IMR-90 (cell line): ENCODE results near the gene IFNLR1. TPM values are rescaled to one million over a fixed set of nuclear protein-coding genes. Genes with fewer than 3 reads are reported as not detected.

Experiments used
- ATAC-seq: fragments of 200-7000 bp; cut with Tn5 transposase; 2 replicates; pipeline ENCODE4 v1.9.1; 2020; ENCODE audit warnings: low read depth, mild to moderate bottlenecking, moderate library complexity
- BruUV-seq: library from RNA; stranded (reverse); fragments of 400-500 nt; replicated peaks from 2 replicates; lab custom pipeline; 2021; lab: Mats Ljungman, UMichigan
- CTCF ChIA-PET: fragments of 300-600 bp; formaldehyde crosslinking; extraction: SDS; loops from one replicate; lab custom pipeline; 2021; ENCODE audit warnings: antibody characterized with exemption; lab: Yijun Ruan, JAX
- POLR2A ChIA-PET: fragments of 300-600 bp; sonication (Branson Sonifier 250); formaldehyde crosslinking; loops from one replicate; lab custom pipeline; 2022; ENCODE audit warnings: antibody characterized with exemption; ENCODE audit not compliant: unreplicated experiment; lab: Charles Lee
- DNase-seq: peaks from one replicate; pipeline ENCODE4 v3.0.0; 2013
- H2AFZ ChIP-seq: replicated peaks from 2 replicates; pipeline ENCODE3; 2013; ENCODE audit warnings: low read length, mild to moderate bottlenecking; ENCODE audit not compliant: poor library complexity
- H2AK5ac ChIP-seq: 2 replicates; pipeline ENCODE4 v1.6.1; 2013; ENCODE audit warnings: low read depth, low read length, inconsistent platforms
- H2AK9ac ChIP-seq: replicated peaks from 2 replicates; pipeline ENCODE3; 2013; ENCODE audit warnings: mild to moderate bottlenecking, low read depth, low read length, moderate library complexity; ENCODE audit not compliant: poor library complexity
- H2BK120ac ChIP-seq: 2 replicates; pipeline ENCODE4 v1.6.1; 2013; ENCODE audit warnings: low read depth, low read length, inconsistent platforms
- H2BK15ac ChIP-seq: 3 replicates; pipeline ENCODE4 v1.6.1; 2013; ENCODE audit warnings: low read depth, low read length, inconsistent platforms
- H2BK20ac ChIP-seq: 2 replicates; pipeline ENCODE4 v1.6.1; 2013; ENCODE audit warnings: low read depth, mild to moderate bottlenecking, inconsistent platforms, low read length, moderate library complexity
- H2BK5ac ChIP-seq: 2 replicates; pipeline ENCODE4 v1.6.1; 2013; ENCODE audit warnings: mild to moderate bottlenecking, low read depth, low read length, inconsistent platforms; ENCODE audit not compliant: poor library complexity, severe bottlenecking
- H3K14ac ChIP-seq: replicated peaks from 2 replicates; pipeline ENCODE4 v1.6.1; 2013; ENCODE audit warnings: low read depth, low read length, inconsistent platforms
- H3K18ac ChIP-seq: 2 replicates; pipeline ENCODE4 v1.6.1; 2013; ENCODE audit warnings: low read depth, low read length, control low read depth
- H3K23ac ChIP-seq: 2 replicates; pipeline ENCODE4 v1.6.1; 2013; ENCODE audit warnings: low read depth, low read length, inconsistent platforms
- H3K27ac ChIP-seq: 2 replicates; pipeline ENCODE4 v1.5.1; 2013; ENCODE audit warnings: mild to moderate bottlenecking, control low read depth, low read length; ENCODE audit not compliant: insufficient read depth
- H3K27me3 ChIP-seq: 2 replicates; pipeline ENCODE4 v1.6.1; 2013; ENCODE audit warnings: low read length; ENCODE audit not compliant: control insufficient read depth, insufficient read depth
- H3K36me3 ChIP-seq: 2 replicates; pipeline ENCODE4 v1.6.1; 2013; ENCODE audit warnings: low read length, mixed read lengths; ENCODE audit not compliant: control insufficient read depth, insufficient read depth
- H3K4ac ChIP-seq: 2 replicates; pipeline ENCODE4 v1.6.1; 2013; ENCODE audit warnings: low read depth, low read length, inconsistent platforms
- H3K4me1 ChIP-seq: 2 replicates; pipeline ENCODE4 v1.6.1; 2013; ENCODE audit warnings: low read length, mixed read lengths; ENCODE audit not compliant: control insufficient read depth, insufficient read depth
- H3K4me2 ChIP-seq: 2 replicates; pipeline ENCODE4 v1.6.1; 2013; ENCODE audit warnings: low read depth, mild to moderate bottlenecking, control low read depth, low read length, moderate library complexity
- H3K4me3 ChIP-seq: 2 replicates; pipeline ENCODE4 v1.5.1; 2013; ENCODE audit warnings: low read depth, mild to moderate bottlenecking, control low read depth, low read length, moderate library complexity; ENCODE audit not compliant: insufficient read depth
- H3K56ac ChIP-seq: 2 replicates; pipeline ENCODE4 v1.6.1; 2013; ENCODE audit warnings: low read length, inconsistent platforms; ENCODE audit not compliant: insufficient read depth; ENCODE audit errors: extremely low read depth
- H3K79me1 ChIP-seq, 2 experiments: 2 replicates each; pipeline ENCODE4 v1.6.1; 2013; ENCODE audit warnings: low read length in 2 of 2, inconsistent platforms in 1 of 2, low read depth in 1 of 2
- H3K9ac ChIP-seq: 2 replicates; pipeline ENCODE4 v1.6.1; 2013; ENCODE audit warnings: low read depth, low read length, control low read depth
- H3K9me1 ChIP-seq: 2 replicates; pipeline ENCODE4 v1.6.1; 2013; ENCODE audit warnings: low read length, inconsistent platforms; ENCODE audit not compliant: insufficient read depth
- H3K9me3 ChIP-seq: 2 replicates; pipeline ENCODE4 v1.6.1; 2013; ENCODE audit warnings: low read length; ENCODE audit not compliant: control insufficient read depth, insufficient read depth
- H4K20me1 ChIP-seq: 2 replicates; pipeline ENCODE4 v1.6.1; 2013; ENCODE audit warnings: low read length, inconsistent platforms; ENCODE audit not compliant: insufficient read depth
- H4K5ac ChIP-seq: 2 replicates; pipeline ENCODE4 v1.6.1; 2013; ENCODE audit warnings: mild to moderate bottlenecking, low read depth, low read length, control low read depth
- H4K8ac ChIP-seq, 2 experiments: 2 replicates each; pipeline ENCODE4 v1.6.1; 2013; ENCODE audit warnings: low read depth in 2 of 2, low read length in 2 of 2, control low read depth in 1 of 2, inconsistent platforms in 1 of 2
- H4K91ac ChIP-seq: 2 replicates; pipeline ENCODE4 v1.6.1; 2013; ENCODE audit warnings: low read depth, low read length, inconsistent platforms; ENCODE audit not compliant: insufficient read depth
- MAFK ChIP-seq: IDR thresholded peaks from 2 replicates; pipeline ENCODE4 v1.6.1; 2012; ENCODE audit warnings: low read depth, low read length, improper control_type of control experiment
- SMC3 ChIP-seq: fragments of 150-350 bp; IDR thresholded peaks from 2 replicates; pipeline ENCODE4 v1.6.1; 2016; ENCODE audit warnings: low read depth, mild to moderate bottlenecking, antibody characterized with exemption, low read length, moderate library complexity
- WGBS, 2 experiments: methylation state at CpG; one replicate each; pipeline versions ENCODE4 v1.1.5 to v1.1.7; 2013; ENCODE audit warnings: missing lambda C conversion rate in 2 of 2; ENCODE audit not compliant: insufficient read length in 1 of 2; ENCODE audit errors: extremely low coverage in 2 of 2; 5-methylcytosine and 5-hydroxymethylcytosine counted together
- dilution Hi-C: fragments of 300-500 bp; cut with HindIII; formaldehyde crosslinking; loops from one replicate; pipeline ENCODE4 v1.14.3; 2018; ENCODE audit warnings: low sequenced_read_pairs; ENCODE audit not compliant: unreplicated experiment
- in situ Hi-C: fragments of 300-500 bp; cut with MboI; formaldehyde crosslinking; loops from 3 replicates; pipeline ENCODE4 v1.14.3; 2019; ENCODE audit warnings: low sequenced_read_pairs, inconsistent platforms, mixed read lengths
- intact Hi-C: fragments of 100-400 bp; cut with micrococcal nuclease; formaldehyde crosslinking; loops from 2 replicates; pipeline ENCODE4 v1.10.0; 2022
- polyA plus RNA-seq, 3 experiments: library from polyadenylated mRNA; depleted of rRNA; stranded (reverse); fragments of >200 nt; gene quantifications; 2 replicates each; pipeline ENCODE4 v1.2.3, GENCODE V29; 2012; ENCODE audit warnings: low replicate concordance in 1 of 3
- total RNA-seq: library from RNA; depleted of rRNA; stranded (reverse); fragments of >200 nt; gene quantifications from 2 replicates; pipeline ENCODE4 v1.2.3, GENCODE V29; 2012

IFNLR1 gene
- total and polyA plus RNA-seq, 2 of the 4 experiments (the other 2 are of a cell fraction) = not detected

GRCh38 chr1:24221246-24221645 lies 34.2 kb upstream of the IFNLR1 start:
- no TSS peak for BruUV-seq
- H2AFZ ChIP-seq = no peak overlapping the region
- no peak overlapping the region for H4K91ac ChIP-seq
- no peaks in the 10 kb centered on the region for H3K9me1 ChIP-seq
- H2BK15ac ChIP-seq = no peak overlapping the region
- no peak overlapping the region for H2AK9ac ChIP-seq
- ChIA-PET CTCF (interaction anchor here (0.6 kb wide), 1 partner anchor 382 kb away, joined by 4 read pairs; no protein-coding TSS in a partner anchor), POLR2A (no interaction called here)
- no peak overlapping the region for H3K56ac ChIP-seq
- H4K20me1 ChIP-seq = no peaks in the 10 kb centered on the region
- dilution Hi-C loops = no loop called here
- peaks cover 72% of the 10 kb centered on the region for H3K27me3 ChIP-seq
- no peak overlapping the region for H2BK5ac ChIP-seq
- H3K4ac ChIP-seq = no peak overlapping the region
- H3K36me3 ChIP-seq = no peaks in the 10 kb centered on the region
- no peak overlapping the region for H3K4me2 ChIP-seq
- H3K4me3 ChIP-seq = no peak overlapping the region
- H4K5ac ChIP-seq = no peak overlapping the region
- H3K9me3 ChIP-seq = no peaks in the 10 kb centered on the region; the same call in 1 of the 2 replicates
- no peak for DNase-seq
- 33% methylated on average over 1 of the region's 2 CpGs; no CpG with 5 or more reads in 1 of the 2 experiments for WGBS, 2 experiments
- no peak overlapping the region for H3K14ac ChIP-seq
- no peak overlapping the region for H2BK20ac ChIP-seq
- no peak overlapping the region for H3K9ac ChIP-seq
- H3K23ac ChIP-seq = no peak overlapping the region
- H2BK120ac ChIP-seq = no peak overlapping the region
- intact Hi-C loops = no loop called here
- no peak overlapping the region for H2AK5ac ChIP-seq
- no peak overlapping the region for H4K8ac ChIP-seq
- TF ChIP-seq SMC3 = no peak
- TF ChIP-seq MAFK = no peak
- no peaks in the 10 kb centered on the region for H3K4me1 ChIP-seq
- H3K18ac ChIP-seq = no peak overlapping the region
- no peak for ATAC-seq
- H3K79me1 ChIP-seq = no peaks in the 10 kb centered on the region
- in situ Hi-C loops = no loop called here
- H3K27ac ChIP-seq = no peak overlapping the region
